GM12878 (cell line): Measurements from ENCODE around the gene CWC27. TPM values are rescaled to one million over a fixed set of nuclear protein-coding genes. Genes with fewer than 3 reads are reported as not detected.

Experiments
- CBFB ChIP-seq: IDR thresholded peaks from 2 replicates; pipeline ENCODE4 v1.6.1; 2016; ENCODE audit warnings: antibody characterized with exemption, low read depth
- CREB1 ChIP-seq: IDR thresholded peaks from 2 replicates; pipeline ENCODE4 v1.6.1; 2012; ENCODE audit warnings: low read depth, mild to moderate bottlenecking, inconsistent platforms
- ETV6 ChIP-seq, 2 experiments: fragments of 450-650 bp in 1 of 2; IDR thresholded peaks in 1 of 2; conservative IDR thresholded peaks in 1 of 2; 2 replicates each; pipeline ENCODE4 v1.6.1; 2014; ENCODE audit warnings: antibody characterized with exemption in 1 of 2, borderline replicate concordance in 1 of 2, low read depth in 1 of 2, mild to moderate bottlenecking in 1 of 2, moderate library complexity in 1 of 2
- GABPA ChIP-seq: IDR thresholded peaks from 2 replicates; pipeline ENCODE4 v1.6.1; 2014; ENCODE audit warnings: antibody characterized with exemption, low read depth, mild to moderate bottlenecking, inconsistent platforms
- IKZF2 ChIP-seq, 2 experiments: fragments of 450-650 bp; IDR thresholded peaks; 2 replicates each; pipeline ENCODE4 v1.6.1; 2017; ENCODE audit warnings: mild to moderate bottlenecking in 2 of 2, moderate library complexity in 2 of 2
- NFIC ChIP-seq: IDR thresholded peaks from 2 replicates; pipeline ENCODE4 v1.6.1; 2012; ENCODE audit warnings: low read depth, mild to moderate bottlenecking, inconsistent platforms, low read length, moderate library complexity
- NR2F1 ChIP-seq: fragments of 450-650 bp; conservative IDR thresholded peaks from 2 replicates; pipeline ENCODE4 v1.6.1; 2017; ENCODE audit warnings: mild to moderate bottlenecking
- polyA plus RNA-seq, 11 experiments: library from polyadenylated mRNA; depleted of rRNA in 4 of 11; unstranded in 6 of 11; stranded (reverse) in 5 of 11; fragments of >200 nt; fragmentation: Nextera tagmentation in 4 of 11; fragmentation: Illumina TruSeq in 1 of 11; extraction: Ambion mirVana in 4 of 11; extraction: Trizol in 1 of 11; gene quantifications; 1 replicate in 1 of 11; 2 replicates in 10 of 11; pipeline versions ENCODE4 v1.2.1 to v1.2.3, GENCODE V29; 2011 to 2016; ENCODE audit warnings: inconsistent platforms in 2 of 11, missing spikeins in 2 of 11, low read depth in 1 of 11
- total RNA-seq, 4 experiments: library from RNA; depleted of rRNA in 3 of 4; stranded (reverse); fragments of >200 nt in 3 of 4; fragmentation: Illumina TruSeq in 1 of 4; extraction: Trizol in 1 of 4; gene quantifications; 2 replicates each; pipeline versions ENCODE4 v1.2.1 to v1.2.3, GENCODE V29; 2013 to 2021
- TF ChIP-seq, protein P1 (sequence below): fragments of 450-650 bp; formaldehyde crosslinking; IDR thresholded peaks from 2 replicates; pipeline ENCODE4 v1.5.0; 2022; ENCODE audit warnings: mild to moderate bottlenecking, missing genetic modification characterization
- TF ChIP-seq, protein P2 (sequence below): fragments of 450-650 bp; IDR thresholded peaks from 2 replicates; pipeline ENCODE4 v1.6.1; 2017; ENCODE audit warnings: mild to moderate bottlenecking, low read depth, inconsistent platforms; ENCODE audit not compliant: poor library complexity, severe bottlenecking
- TF ChIP-seq, protein P3 (sequence below): fragments of 450-650 bp; IDR thresholded peaks from 2 replicates; pipeline ENCODE4 v1.6.1; 2017; ENCODE audit warnings: mild to moderate bottlenecking, moderate library complexity
- TF ChIP-seq, protein P4 (sequence below): fragments of 450-650 bp; IDR thresholded peaks from 2 replicates; pipeline ENCODE4 v1.6.1; 2018; ENCODE audit warnings: borderline replicate concordance, mild to moderate bottlenecking; ENCODE audit not compliant: partially characterized antibody
- TF ChIP-seq, protein P5 (sequence below): IDR thresholded peaks from 2 replicates; pipeline ENCODE4 v1.6.1; 2012; ENCODE audit warnings: low read length, inconsistent platforms

The CWC27 gene
- total and polyA plus RNA-seq, 10 of the 15 experiments (the other 5 are each of a cell fraction or from before 2014, with no cell fraction given), result 21.7 to 61.9 (median 47.0) TPM

DNA sequence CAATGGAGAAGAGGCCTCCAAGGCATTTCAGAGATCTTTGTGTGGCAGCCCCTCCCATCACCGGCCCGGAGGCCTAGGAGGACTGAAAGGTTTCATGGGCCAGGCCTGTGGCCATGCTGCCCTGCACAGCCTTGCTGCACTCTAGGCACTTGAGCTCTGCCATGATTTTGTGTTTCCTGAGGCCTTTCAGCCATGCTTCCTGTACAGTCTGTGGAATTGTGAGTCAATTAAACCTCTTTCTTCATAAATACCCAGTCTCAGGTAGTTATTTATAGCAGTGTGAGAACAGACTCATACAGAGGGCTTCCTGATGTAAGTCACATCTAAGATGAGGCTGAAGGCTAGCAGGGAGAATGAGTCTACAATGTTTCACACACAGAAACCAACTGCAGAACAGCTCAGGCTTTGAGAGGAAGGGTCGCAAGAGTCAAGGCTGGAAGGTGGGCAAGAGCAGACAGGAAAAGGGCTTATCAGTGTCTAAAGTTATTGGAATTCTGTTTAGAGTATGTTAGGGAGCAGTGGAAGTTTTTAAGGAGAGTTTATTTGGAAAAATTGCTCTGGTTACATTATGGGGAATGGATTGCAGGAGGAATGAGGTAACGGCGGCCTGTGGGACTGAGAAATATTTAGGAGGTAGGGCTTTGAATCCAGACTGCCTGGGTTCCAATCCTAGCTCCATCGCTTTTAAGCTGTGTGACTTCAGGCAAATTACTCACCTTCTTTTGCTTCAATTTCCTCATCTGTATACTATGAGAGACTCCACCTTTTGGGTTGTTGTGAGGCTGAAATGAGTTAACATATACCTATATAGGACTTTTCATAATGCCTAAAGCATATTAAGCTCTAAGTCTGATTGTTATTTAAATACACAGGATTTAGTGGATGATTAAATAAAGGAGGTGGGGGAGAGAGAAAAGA is 291.2 kb downstream of the CWC27 start (continued):
- TF ChIP-seq ETV6 (conservative IDR thresholded peaks at IDR 0.05 in 1 of 2, IDR thresholded peaks at IDR 0.05 in 1 of 2; ENCODE audit: borderline replicate concordance in 1 of 2, low read depth in 1 of 2) (peak in 1 of 2 experiments; percentile 45; a peak in 1 of 4 replicates), GABPA (no peak), CBFB (0 out of 2 replicates have a peak, but pooled peaks have one; percentile 20), IKZF2 (IDR thresholded peaks at IDR 0.05) (peak; percentile 39 to 48; a peak in 1 of 4 replicates), NR2F1 (no peak), NFIC (peak; percentile 73), CREB1 (no peak)
- TF ChIP-seq, protein P1, sequence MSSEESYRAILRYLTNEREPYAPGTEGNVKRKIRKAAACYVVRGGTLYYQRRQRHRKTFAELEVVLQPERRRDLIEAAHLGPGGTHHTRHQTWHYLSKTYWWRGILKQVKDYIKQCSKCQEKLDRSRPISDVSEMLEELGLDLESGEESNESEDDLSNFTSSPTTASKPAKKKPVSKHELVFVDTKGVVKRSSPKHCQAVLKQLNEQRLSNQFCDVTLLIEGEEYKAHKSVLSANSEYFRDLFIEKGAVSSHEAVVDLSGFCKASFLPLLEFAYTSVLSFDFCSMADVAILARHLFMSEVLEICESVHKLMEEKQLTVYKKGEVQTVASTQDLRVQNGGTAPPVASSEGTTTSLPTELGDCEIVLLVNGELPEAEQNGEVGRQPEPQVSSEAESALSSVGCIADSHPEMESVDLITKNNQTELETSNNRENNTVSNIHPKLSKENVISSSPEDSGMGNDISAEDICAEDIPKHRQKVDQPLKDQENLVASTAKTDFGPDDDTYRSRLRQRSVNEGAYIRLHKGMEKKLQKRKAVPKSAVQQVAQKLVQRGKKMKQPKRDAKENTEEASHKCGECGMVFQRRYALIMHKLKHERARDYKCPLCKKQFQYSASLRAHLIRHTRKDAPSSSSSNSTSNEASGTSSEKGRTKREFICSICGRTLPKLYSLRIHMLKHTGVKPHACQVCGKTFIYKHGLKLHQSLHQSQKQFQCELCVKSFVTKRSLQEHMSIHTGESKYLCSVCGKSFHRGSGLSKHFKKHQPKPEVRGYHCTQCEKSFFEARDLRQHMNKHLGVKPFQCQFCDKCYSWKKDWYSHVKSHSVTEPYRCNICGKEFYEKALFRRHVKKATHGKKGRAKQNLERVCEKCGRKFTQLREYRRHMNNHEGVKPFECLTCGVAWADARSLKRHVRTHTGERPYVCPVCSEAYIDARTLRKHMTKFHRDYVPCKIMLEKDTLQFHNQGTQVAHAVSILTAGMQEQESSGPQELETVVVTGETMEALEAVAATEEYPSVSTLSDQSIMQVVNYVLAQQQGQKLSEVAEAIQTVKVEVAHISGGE, result no peak
- TF ChIP-seq, protein P2, sequence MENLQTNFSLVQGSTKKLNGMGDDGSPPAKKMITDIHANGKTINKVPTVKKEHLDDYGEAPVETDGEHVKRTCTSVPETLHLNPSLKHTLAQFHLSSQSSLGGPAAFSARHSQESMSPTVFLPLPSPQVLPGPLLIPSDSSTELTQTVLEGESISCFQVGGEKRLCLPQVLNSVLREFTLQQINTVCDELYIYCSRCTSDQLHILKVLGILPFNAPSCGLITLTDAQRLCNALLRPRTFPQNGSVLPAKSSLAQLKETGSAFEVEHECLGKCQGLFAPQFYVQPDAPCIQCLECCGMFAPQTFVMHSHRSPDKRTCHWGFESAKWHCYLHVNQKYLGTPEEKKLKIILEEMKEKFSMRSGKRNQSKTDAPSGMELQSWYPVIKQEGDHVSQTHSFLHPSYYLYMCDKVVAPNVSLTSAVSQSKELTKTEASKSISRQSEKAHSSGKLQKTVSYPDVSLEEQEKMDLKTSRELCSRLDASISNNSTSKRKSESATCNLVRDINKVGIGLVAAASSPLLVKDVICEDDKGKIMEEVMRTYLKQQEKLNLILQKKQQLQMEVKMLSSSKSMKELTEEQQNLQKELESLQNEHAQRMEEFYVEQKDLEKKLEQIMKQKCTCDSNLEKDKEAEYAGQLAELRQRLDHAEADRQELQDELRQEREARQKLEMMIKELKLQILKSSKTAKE, result no peak
- TF ChIP-seq, protein P3, sequence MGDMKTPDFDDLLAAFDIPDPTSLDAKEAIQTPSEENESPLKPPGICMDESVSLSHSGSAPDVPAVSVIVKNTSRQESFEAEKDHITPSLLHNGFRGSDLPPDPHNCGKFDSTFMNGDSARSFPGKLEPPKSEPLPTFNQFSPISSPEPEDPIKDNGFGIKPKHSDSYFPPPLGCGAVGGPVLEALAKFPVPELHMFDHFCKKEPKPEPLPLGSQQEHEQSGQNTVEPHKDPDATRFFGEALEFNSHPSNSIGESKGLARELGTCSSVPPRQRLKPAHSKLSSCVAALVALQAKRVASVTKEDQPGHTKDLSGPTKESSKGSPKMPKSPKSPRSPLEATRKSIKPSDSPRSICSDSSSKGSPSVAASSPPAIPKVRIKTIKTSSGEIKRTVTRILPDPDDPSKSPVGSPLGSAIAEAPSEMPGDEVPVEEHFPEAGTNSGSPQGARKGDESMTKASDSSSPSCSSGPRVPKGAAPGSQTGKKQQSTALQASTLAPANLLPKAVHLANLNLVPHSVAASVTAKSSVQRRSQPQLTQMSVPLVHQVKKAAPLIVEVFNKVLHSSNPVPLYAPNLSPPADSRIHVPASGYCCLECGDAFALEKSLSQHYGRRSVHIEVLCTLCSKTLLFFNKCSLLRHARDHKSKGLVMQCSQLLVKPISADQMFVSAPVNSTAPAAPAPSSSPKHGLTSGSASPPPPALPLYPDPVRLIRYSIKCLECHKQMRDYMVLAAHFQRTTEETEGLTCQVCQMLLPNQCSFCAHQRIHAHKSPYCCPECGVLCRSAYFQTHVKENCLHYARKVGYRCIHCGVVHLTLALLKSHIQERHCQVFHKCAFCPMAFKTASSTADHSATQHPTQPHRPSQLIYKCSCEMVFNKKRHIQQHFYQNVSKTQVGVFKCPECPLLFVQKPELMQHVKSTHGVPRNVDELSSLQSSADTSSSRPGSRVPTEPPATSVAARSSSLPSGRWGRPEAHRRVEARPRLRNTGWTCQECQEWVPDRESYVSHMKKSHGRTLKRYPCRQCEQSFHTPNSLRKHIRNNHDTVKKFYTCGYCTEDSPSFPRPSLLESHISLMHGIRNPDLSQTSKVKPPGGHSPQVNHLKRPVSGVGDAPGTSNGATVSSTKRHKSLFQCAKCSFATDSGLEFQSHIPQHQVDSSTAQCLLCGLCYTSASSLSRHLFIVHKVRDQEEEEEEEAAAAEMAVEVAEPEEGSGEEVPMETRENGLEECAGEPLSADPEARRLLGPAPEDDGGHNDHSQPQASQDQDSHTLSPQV, result no peak
- TF ChIP-seq, protein P4, sequence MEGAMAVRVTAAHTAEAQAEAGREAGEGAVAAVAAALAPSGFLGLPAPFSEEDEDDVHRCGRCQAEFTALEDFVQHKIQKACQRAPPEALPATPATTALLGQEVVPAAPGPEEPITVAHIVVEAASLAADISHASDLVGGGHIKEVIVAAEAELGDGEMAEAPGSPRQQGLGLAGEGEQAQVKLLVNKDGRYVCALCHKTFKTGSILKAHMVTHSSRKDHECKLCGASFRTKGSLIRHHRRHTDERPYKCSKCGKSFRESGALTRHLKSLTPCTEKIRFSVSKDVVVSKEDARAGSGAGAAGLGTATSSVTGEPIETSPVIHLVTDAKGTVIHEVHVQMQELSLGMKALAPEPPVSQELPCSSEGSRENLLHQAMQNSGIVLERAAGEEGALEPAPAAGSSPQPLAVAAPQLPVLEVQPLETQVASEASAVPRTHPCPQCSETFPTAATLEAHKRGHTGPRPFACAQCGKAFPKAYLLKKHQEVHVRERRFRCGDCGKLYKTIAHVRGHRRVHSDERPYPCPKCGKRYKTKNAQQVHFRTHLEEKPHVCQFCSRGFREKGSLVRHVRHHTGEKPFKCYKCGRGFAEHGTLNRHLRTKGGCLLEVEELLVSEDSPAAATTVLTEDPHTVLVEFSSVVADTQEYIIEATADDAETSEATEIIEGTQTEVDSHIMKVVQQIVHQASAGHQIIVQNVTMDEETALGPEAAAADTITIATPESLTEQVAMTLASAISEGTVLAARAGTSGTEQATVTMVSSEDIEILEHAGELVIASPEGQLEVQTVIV, result no peak
- TF ChIP-seq, protein P5, sequence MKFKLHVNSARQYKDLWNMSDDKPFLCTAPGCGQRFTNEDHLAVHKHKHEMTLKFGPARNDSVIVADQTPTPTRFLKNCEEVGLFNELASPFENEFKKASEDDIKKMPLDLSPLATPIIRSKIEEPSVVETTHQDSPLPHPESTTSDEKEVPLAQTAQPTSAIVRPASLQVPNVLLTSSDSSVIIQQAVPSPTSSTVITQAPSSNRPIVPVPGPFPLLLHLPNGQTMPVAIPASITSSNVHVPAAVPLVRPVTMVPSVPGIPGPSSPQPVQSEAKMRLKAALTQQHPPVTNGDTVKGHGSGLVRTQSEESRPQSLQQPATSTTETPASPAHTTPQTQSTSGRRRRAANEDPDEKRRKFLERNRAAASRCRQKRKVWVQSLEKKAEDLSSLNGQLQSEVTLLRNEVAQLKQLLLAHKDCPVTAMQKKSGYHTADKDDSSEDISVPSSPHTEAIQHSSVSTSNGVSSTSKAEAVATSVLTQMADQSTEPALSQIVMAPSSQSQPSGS, result 0 out of 2 replicates have a peak, but pooled peaks have one; percentile 48
- TF ChIP-seq, all 136 proteins: peak for 13
